ENCODE results near the gene PBX2.

- TF ChIP-seq EZH2 (IDR thresholded peaks at IDR 0.05; ENCODE audit: low read depth, unreplicated experiment) (no peak), CTCF (conservative IDR thresholded peaks at IDR 0.05; ENCODE audit: low read depth in 2 of 2) (no peak), POLR2AphosphoS5 (IDR thresholded peaks at IDR 0.05; ENCODE audit: low read depth) (0 out of 2 replicates have a peak, but pooled peaks have one; percentile 11), CREB1 (CRISPR knock-in tag; IDR thresholded peaks at IDR 0.05; ENCODE audit: low read depth) (no peak), EZH2phosphoT487 (IDR thresholded peaks at IDR 0.05; ENCODE audit: unreplicated experiment) (no peak), REST (IDR thresholded peaks at IDR 0.05; ENCODE audit: unreplicated experiment) (no peak), JUNB (IDR thresholded peaks at IDR 0.05; ENCODE audit: unreplicated experiment) (no peak), NANOG (IDR thresholded peaks at IDR 0.05; ENCODE audit: borderline replicate concordance) (no peak), ZNF331 (CRISPR knock-in tag; IDR thresholded peaks at IDR 0.05; ENCODE audit: low read depth) (no peak), STAT1 (IDR thresholded peaks at IDR 0.05; ENCODE audit: unreplicated experiment) (no peak), ZNF114 (CRISPR knock-in tag; IDR thresholded peaks at IDR 0.05) (no peak)
These were observed 21.7 kb downstream of the PBX2 start for GRCh38 chr6:32168350-32168749.
